Measurements from ENCODE around the gene SLC22A23. TPM values are rescaled to one million over a fixed set of nuclear protein-coding genes. Genes with fewer than 3 reads are reported as not detected.

Gene SLC22A23
- total and polyA plus RNA-seq, 2 experiments from 2014 or later: 6.1 to 38.3 TPM

DNA sequence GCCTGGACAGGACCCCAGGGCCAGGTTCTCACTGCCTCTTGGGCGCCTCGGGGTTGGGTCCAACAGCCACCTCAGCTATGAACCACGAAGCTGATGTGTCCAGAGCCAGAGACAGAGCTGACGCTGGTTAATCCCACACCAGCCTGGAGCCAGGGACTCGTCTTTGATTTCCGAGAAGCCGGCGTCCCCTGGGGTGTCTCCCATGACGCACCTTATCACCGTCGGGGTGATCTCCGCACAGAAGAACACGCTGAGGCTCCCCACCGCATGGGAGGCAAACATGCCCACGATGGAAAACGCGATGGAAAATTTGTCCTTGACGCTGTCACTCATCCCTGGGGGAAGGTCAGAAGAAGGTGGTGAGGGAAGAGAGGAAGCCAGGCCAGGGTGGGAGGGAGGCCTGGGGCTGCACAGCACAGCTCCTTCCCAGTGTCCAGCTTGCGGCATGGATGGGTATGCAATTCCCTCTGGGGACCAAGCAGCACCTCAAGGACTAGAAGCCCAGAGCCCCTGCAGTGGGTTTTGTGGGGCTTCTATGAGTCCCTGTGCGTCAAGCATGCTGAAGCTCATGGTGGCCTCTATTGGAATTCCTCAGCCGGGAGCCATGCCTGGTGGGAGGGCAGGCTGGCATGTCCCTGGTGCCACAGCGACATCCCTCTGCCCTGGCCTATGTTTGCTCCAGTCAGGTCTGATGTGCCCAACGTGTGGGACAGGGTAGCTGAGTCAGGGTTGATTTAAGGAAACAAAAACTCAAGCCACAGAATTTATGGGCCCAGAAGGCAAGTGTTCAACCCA lies 173.0 kb downstream of the SLC22A23 start (continued):
- TF ChIP-seq, protein P1, sequence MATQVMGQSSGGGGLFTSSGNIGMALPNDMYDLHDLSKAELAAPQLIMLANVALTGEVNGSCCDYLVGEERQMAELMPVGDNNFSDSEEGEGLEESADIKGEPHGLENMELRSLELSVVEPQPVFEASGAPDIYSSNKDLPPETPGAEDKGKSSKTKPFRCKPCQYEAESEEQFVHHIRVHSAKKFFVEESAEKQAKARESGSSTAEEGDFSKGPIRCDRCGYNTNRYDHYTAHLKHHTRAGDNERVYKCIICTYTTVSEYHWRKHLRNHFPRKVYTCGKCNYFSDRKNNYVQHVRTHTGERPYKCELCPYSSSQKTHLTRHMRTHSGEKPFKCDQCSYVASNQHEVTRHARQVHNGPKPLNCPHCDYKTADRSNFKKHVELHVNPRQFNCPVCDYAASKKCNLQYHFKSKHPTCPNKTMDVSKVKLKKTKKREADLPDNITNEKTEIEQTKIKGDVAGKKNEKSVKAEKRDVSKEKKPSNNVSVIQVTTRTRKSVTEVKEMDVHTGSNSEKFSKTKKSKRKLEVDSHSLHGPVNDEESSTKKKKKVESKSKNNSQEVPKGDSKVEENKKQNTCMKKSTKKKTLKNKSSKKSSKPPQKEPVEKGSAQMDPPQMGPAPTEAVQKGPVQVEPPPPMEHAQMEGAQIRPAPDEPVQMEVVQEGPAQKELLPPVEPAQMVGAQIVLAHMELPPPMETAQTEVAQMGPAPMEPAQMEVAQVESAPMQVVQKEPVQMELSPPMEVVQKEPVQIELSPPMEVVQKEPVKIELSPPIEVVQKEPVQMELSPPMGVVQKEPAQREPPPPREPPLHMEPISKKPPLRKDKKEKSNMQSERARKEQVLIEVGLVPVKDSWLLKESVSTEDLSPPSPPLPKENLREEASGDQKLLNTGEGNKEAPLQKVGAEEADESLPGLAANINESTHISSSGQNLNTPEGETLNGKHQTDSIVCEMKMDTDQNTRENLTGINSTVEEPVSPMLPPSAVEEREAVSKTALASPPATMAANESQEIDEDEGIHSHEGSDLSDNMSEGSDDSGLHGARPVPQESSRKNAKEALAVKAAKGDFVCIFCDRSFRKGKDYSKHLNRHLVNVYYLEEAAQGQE (IDR thresholded peaks at IDR 0.05; ENCODE audit: unreplicated experiment): no peak
- TF ChIP-seq EZH2phosphoT487 (IDR thresholded peaks at IDR 0.05; ENCODE audit: unreplicated experiment): no peak

DNA sequence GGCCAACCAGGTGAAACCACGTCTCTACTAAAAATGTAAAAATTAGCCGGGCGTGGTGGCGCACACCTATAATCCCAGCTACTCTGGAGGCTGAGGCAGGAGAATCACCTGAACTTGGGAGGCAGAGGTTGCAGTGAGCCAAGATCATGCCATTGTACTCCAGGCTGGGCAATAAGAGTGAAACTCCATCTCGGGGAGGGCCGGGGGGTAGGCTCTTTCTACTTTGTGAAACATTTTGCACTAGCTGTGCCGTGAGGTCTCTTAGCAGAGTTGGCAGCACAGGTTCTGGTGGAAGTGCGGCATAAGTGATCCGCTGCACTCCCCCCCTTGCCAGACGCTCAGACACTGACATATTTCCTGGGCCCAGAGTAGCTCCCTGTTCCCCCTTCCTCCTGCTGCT lies 173.6 kb downstream of the SLC22A23 start:
- H3K27ac Mint-ChIP-seq: peak overlapping the region; percentile 49
- peak overlapping the region; percentile 87; the same call in 1 of the 2 replicates for H3K27ac ChIP-seq (ENCODE audit: low read depth)
- H3K4me2 ChIP-seq: no peak overlapping the region

More for the DNA sequence above, 173.6 kb downstream of the SLC22A23 start:
- H3K4me1 ChIP-seq (ENCODE audit: insufficient read depth): peaks cover 21% of the 10 kb centered on the region
- no peaks in the 10 kb centered on the region for H3K79me2 ChIP-seq (replicated peaks; ENCODE audit: insufficient read depth)
- Mint-ChIP-seq H3K27me3 (ENCODE audit: insufficient read depth, low read depth, poor library complexity) (peaks cover 12% of the 10 kb centered on the region), H3K4me1 (peaks cover 34% of the 10 kb centered on the region), H3K36me3 (ENCODE audit: low read depth) (peaks cover 67% of the 10 kb centered on the region), H3K9me3 (no peaks in the 10 kb centered on the region), H3K4me3 (peak overlapping the region; percentile 14; the same call in 1 of the 3 replicates)
- H2AFZ ChIP-seq: no peak overlapping the region
- H3K27me3 ChIP-seq (ENCODE audit: insufficient read depth): no peaks in the 10 kb centered on the region
- H4K20me1 ChIP-seq (replicated peaks; ENCODE audit: insufficient read depth): no peaks in the 10 kb centered on the region
- TF ChIP-seq, protein P2, sequence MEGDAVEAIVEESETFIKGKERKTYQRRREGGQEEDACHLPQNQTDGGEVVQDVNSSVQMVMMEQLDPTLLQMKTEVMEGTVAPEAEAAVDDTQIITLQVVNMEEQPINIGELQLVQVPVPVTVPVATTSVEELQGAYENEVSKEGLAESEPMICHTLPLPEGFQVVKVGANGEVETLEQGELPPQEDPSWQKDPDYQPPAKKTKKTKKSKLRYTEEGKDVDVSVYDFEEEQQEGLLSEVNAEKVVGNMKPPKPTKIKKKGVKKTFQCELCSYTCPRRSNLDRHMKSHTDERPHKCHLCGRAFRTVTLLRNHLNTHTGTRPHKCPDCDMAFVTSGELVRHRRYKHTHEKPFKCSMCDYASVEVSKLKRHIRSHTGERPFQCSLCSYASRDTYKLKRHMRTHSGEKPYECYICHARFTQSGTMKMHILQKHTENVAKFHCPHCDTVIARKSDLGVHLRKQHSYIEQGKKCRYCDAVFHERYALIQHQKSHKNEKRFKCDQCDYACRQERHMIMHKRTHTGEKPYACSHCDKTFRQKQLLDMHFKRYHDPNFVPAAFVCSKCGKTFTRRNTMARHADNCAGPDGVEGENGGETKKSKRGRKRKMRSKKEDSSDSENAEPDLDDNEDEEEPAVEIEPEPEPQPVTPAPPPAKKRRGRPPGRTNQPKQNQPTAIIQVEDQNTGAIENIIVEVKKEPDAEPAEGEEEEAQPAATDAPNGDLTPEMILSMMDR (conservative IDR thresholded peaks at IDR 0.05; ENCODE audit: low read depth in 2 of 2): no peak
- TF ChIP-seq, protein P3, sequence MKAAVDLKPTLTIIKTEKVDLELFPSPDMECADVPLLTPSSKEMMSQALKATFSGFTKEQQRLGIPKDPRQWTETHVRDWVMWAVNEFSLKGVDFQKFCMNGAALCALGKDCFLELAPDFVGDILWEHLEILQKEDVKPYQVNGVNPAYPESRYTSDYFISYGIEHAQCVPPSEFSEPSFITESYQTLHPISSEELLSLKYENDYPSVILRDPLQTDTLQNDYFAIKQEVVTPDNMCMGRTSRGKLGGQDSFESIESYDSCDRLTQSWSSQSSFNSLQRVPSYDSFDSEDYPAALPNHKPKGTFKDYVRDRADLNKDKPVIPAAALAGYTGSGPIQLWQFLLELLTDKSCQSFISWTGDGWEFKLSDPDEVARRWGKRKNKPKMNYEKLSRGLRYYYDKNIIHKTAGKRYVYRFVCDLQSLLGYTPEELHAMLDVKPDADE (IDR thresholded peaks at IDR 0.05): no peak
- TF ChIP-seq, protein P1 (IDR thresholded peaks at IDR 0.05; ENCODE audit: unreplicated experiment): no peak
- TF ChIP-seq ZNF331 (CRISPR knock-in tag; IDR thresholded peaks at IDR 0.05; ENCODE audit: low read depth): no peak
- TF ChIP-seq CREB1 (CRISPR knock-in tag; IDR thresholded peaks at IDR 0.05; ENCODE audit: low read depth): no peak
- TF ChIP-seq STAT1 (IDR thresholded peaks at IDR 0.05; ENCODE audit: unreplicated experiment): no peak
- H3K4me3 ChIP-seq: no peak overlapping the region
- no peaks in the 10 kb centered on the region; the same call in 1 of the 2 replicates for H3K36me3 ChIP-seq (ENCODE audit: insufficient read depth)
- H3F3A ChIP-seq (replicated peaks; ENCODE audit: low read depth): peaks cover 15% of the 10 kb centered on the region
- no peaks in the 10 kb centered on the region for H3K9me2 ChIP-seq (ENCODE audit: insufficient read depth)
- no peak for DNase-seq (ENCODE audit: low spot score)
- ATAC-seq: no peak
